Calu3 (cell line): Measurements from ENCODE around the gene RPS6KA1. TPM values are rescaled to one million over a fixed set of nuclear protein-coding genes. Genes with fewer than 3 reads are reported as not detected.

ENCODE experiments used
- BruUV-seq: library from RNA; stranded (reverse); fragments of 400-500 nt; replicated peaks from 2 replicates; lab custom pipeline; 2021; lab: Mats Ljungman, UMichigan
- CTCF ChIA-PET: fragments of 300-600 bp; sonication (Branson Sonifier 250); formaldehyde crosslinking; loops from one replicate; lab custom pipeline; 2022; ENCODE audit warnings: antibody characterized with exemption; lab: Charles Lee
- DNase-seq: peaks from one replicate; pipeline ENCODE4 v3.0.0; 2022
- H3K27ac Mint-ChIP-seq: one replicate; pipeline ENCODE4 v1.8.0; 2022; ENCODE audit warnings: mixed read lengths; ENCODE audit not compliant: unreplicated experiment
- H3K27me3 Mint-ChIP-seq: one replicate; pipeline ENCODE4 v1.8.0; 2022; ENCODE audit warnings: mixed read lengths; ENCODE audit not compliant: unreplicated experiment
- H3K36me3 Mint-ChIP-seq: one replicate; pipeline ENCODE4 v1.8.0; 2022; ENCODE audit warnings: mild to moderate bottlenecking, moderate library complexity, mixed read lengths; ENCODE audit not compliant: insufficient read depth, unreplicated experiment
- H3K4me1 Mint-ChIP-seq: one replicate; pipeline ENCODE4 v1.8.0; 2022; ENCODE audit warnings: mild to moderate bottlenecking, low read depth, mixed read lengths; ENCODE audit not compliant: unreplicated experiment
- H3K4me3 Mint-ChIP-seq: one replicate; pipeline ENCODE4 v1.8.0; 2022; ENCODE audit warnings: mild to moderate bottlenecking, low read depth, moderate library complexity, mixed read lengths; ENCODE audit not compliant: unreplicated experiment
- H3K9me3 Mint-ChIP-seq: one replicate; pipeline ENCODE4 v1.8.0; 2022; ENCODE audit warnings: low read depth, mixed read lengths; ENCODE audit not compliant: unreplicated experiment
- intact Hi-C: fragments of 100-400 bp; cut with micrococcal nuclease; formaldehyde crosslinking; loops from one replicate; pipeline ENCODE4 v1.10.0; 2022; ENCODE audit not compliant: unreplicated experiment
- total RNA-seq: library from RNA; stranded (reverse); gene quantifications from 2 replicates; pipeline ENCODE4 v1.2.3, GENCODE V29; 2022
- TF ChIP-seq, protein P1 (sequence below): fragments of 200-600 bp; IDR thresholded peaks from one replicate; pipeline ENCODE4 v1.8.0; 2022; ENCODE audit warnings: antibody characterized with exemption; ENCODE audit not compliant: unreplicated experiment

Gene RPS6KA1
- total RNA-seq, 1 experiment from 2014 or later, result 28.1 TPM

DNA sequence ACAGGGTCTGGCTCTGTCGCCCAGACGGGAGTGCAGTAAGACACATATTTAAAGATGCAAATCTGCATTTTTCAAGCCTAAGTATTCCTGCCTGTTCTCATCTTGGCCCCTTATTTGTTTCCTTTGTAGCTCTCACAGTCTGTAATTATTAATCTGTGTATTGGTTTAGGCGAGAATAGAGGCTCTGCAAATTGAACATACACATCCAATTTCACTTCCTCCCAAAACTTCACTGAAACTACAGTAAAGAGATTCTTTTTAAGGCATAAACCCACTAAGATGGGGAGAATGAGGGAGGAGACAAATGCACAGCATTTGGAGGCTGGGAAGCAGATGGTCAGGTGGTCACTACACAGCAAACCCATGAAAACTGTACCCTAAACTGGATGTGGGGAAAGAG, 36.3 kb upstream of the RPS6KA1 start:
- intact Hi-C loops, result no loop called here
- Mint-ChIP-seq H3K36me3 (no peaks in the 10 kb centered on the region), H3K9me3 (no peaks in the 10 kb centered on the region), H3K27ac (no peak overlapping the region), H3K4me3 (no peak overlapping the region), H3K27me3 (peaks cover 29% of the 10 kb centered on the region), H3K4me1 (no peaks in the 10 kb centered on the region)
- no TSS peak for BruUV-seq
- CTCF ChIA-PET, result interaction anchor here (0.7 kb wide), 1 partner anchor 1043 kb away, joined by 3 read pairs; no protein-coding TSS in a partner anchor
- TF ChIP-seq, protein P1, sequence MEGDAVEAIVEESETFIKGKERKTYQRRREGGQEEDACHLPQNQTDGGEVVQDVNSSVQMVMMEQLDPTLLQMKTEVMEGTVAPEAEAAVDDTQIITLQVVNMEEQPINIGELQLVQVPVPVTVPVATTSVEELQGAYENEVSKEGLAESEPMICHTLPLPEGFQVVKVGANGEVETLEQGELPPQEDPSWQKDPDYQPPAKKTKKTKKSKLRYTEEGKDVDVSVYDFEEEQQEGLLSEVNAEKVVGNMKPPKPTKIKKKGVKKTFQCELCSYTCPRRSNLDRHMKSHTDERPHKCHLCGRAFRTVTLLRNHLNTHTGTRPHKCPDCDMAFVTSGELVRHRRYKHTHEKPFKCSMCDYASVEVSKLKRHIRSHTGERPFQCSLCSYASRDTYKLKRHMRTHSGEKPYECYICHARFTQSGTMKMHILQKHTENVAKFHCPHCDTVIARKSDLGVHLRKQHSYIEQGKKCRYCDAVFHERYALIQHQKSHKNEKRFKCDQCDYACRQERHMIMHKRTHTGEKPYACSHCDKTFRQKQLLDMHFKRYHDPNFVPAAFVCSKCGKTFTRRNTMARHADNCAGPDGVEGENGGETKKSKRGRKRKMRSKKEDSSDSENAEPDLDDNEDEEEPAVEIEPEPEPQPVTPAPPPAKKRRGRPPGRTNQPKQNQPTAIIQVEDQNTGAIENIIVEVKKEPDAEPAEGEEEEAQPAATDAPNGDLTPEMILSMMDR, result no peak
- DNase-seq, result no peak

DNA sequence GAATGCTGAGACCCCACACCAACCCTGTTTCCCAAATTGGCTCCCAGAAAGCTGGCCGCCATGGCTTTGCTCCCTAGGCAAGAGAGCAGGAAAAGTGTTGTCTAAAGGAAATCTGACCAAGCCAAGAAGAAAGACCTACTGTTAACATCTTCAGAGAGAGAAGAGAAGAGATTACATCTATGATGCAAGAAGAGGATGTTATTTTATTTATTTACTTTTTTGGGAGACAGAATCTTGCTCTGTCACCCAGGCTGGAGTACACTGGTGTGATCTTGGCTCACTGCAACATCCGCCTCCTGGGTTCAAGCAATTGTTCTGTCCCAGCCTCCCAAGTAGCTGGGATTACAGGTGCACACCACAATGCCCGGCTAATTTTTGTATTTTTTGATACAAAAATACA, 35.6 kb upstream of the RPS6KA1 start:
- Mint-ChIP-seq H3K9me3 (no peaks in the 10 kb centered on the region), H3K27ac (no peak overlapping the region), H3K27me3 (peaks cover 29% of the 10 kb centered on the region), H3K36me3 (no peaks in the 10 kb centered on the region), H3K4me1 (no peaks in the 10 kb centered on the region), H3K4me3 (no peak overlapping the region)
- no TSS peak for BruUV-seq
- intact Hi-C loops, result no loop called here
- CTCF ChIA-PET, result no interaction called here
- no peak for DNase-seq
- TF ChIP-seq, protein P1, result no peak

DNA sequence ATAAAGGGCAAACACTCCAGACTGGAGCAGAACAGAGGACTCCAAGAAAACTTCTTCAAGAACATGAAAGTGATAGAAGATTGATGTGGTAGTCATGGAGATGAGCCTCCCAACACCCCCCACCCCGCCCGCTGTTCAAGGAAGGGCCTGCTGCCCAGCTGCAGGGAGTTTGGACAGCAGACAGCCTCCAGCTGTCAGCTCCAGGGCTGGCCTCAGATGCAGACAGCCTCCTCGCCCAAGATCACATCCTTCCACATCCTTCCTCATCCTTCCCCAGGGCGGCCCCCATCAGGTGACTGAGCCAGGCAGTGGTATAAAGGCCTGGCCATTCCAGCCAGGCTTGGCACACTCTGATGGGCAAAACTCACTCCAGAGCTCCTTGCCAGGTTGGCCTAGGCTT, 32.7 kb upstream of the RPS6KA1 start:
- H3K9me3 Mint-ChIP-seq, result no peaks in the 10 kb centered on the region
- H3K4me1 Mint-ChIP-seq, result no peaks in the 10 kb centered on the region
- no peak overlapping the region for H3K27ac Mint-ChIP-seq
- DNase-seq, result no peak
- intact Hi-C loops, result no loop called here
- TF ChIP-seq, protein P1, result no peak
- H3K4me3 Mint-ChIP-seq, result no peak overlapping the region
- H3K27me3 Mint-ChIP-seq, result peaks cover 29% of the 10 kb centered on the region
- CTCF ChIA-PET, result no interaction called here
- peaks cover 16% of the 10 kb centered on the region for H3K36me3 Mint-ChIP-seq
- BruUV-seq, result no TSS peak

DNA sequence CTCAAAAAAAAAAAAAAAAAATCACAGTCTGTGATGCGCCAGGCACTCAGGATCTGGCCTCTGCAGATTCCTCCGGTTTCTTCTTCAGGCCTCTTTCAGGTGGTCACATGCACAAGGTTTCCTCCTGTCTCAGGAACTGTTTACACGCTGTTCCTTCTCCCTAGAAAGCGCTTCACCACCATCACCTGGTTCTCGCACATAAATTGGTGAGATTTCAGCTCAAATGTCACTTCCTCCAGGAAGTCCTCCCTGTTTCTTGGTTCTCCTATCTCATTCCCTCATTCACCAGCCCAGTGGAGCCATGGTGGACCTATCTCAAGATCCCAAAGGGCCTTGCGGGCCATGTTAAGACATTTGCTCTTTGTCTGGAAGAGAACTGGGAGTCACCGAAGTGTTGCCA, 30.7 kb upstream of the RPS6KA1 start:
- CTCF ChIA-PET, result no interaction called here
- peaks cover 22% of the 10 kb centered on the region for H3K36me3 Mint-ChIP-seq
- TF ChIP-seq, protein P1, result no peak
- no peak overlapping the region for H3K4me3 Mint-ChIP-seq
- H3K4me1 Mint-ChIP-seq, result no peaks in the 10 kb centered on the region
- no peak for DNase-seq
- intact Hi-C loops, result no loop called here
- no peak overlapping the region for H3K27ac Mint-ChIP-seq
- BruUV-seq, result TSS peak; percentile 72
- no peaks in the 10 kb centered on the region for H3K9me3 Mint-ChIP-seq
- peaks cover 13% of the 10 kb centered on the region for H3K27me3 Mint-ChIP-seq
